Endodermal cell (in vitro differentiated cells): ENCODE results near the gene CCDC106. TPM values are rescaled to one million over a fixed set of nuclear protein-coding genes. Genes with fewer than 3 reads are reported as not detected.
A peak's percentile ranks its signal among the peaks of the same experiment; 100 is the strongest.

Experiments
- DNase-seq: peaks from one replicate; pipeline ENCODE4 v3.0.0-alpha.2; 2017
- H3K27ac ChIP-seq: 2 replicates; pipeline ENCODE4 v1.5.1; 2013; ENCODE audit warnings: mild to moderate bottlenecking, low read depth, low read length, moderate library complexity
- H3K27me3 ChIP-seq: 2 replicates; pipeline ENCODE4 v1.6.1; 2013; ENCODE audit warnings: mild to moderate bottlenecking, low read length, moderate library complexity; ENCODE audit not compliant: insufficient read depth, control insufficient read depth, poor library complexity, severe bottlenecking
- H3K36me3 ChIP-seq: 2 replicates; pipeline ENCODE4 v1.7.0; 2013; ENCODE audit warnings: mild to moderate bottlenecking, low read length, moderate library complexity; ENCODE audit not compliant: control insufficient read depth, insufficient read depth
- H3K4me1 ChIP-seq: one replicate; pipeline ENCODE4 v1.7.0; 2013; ENCODE audit warnings: low read length; ENCODE audit not compliant: control insufficient read depth, insufficient read depth
- H3K4me3 ChIP-seq: 2 replicates; pipeline ENCODE4 v1.5.1; 2013; ENCODE audit warnings: mild to moderate bottlenecking, low read length, moderate library complexity
- H3K9ac ChIP-seq: 2 replicates; pipeline ENCODE4 v1.6.1; 2013; ENCODE audit warnings: mild to moderate bottlenecking, low read length, moderate library complexity; ENCODE audit not compliant: poor library complexity, severe bottlenecking; ENCODE audit errors: extremely low read depth
- H3K9me3 ChIP-seq: 2 replicates; pipeline ENCODE4 v1.6.1; 2013; ENCODE audit warnings: mild to moderate bottlenecking, low read length, moderate library complexity; ENCODE audit not compliant: control insufficient read depth
- H3K27ac Mint-ChIP-seq: 2 replicates; pipeline ENCODE4 v1.8.0; 2020; ENCODE audit warnings: mixed read lengths
- H3K27me3 Mint-ChIP-seq: 2 replicates; pipeline ENCODE4 v1.8.0; 2021; ENCODE audit warnings: mild to moderate bottlenecking, mixed read lengths; ENCODE audit not compliant: insufficient read depth
- H3K36me3 Mint-ChIP-seq: 2 replicates; pipeline ENCODE4 v1.8.0; 2020; ENCODE audit warnings: low read depth, mixed read lengths
- H3K4me1 Mint-ChIP-seq: 2 replicates; pipeline ENCODE4 v1.8.0; 2020; ENCODE audit warnings: mixed read lengths
- H3K4me3 Mint-ChIP-seq: 2 replicates; pipeline ENCODE4 v1.8.0; 2020; ENCODE audit warnings: mild to moderate bottlenecking, moderate library complexity, mixed read lengths
- H3K9me3 Mint-ChIP-seq: 2 replicates; pipeline ENCODE4 v1.8.0; 2020; ENCODE audit warnings: mild to moderate bottlenecking, mixed read lengths
- CTCF ChIP-seq: fragments of 200-600 bp; sonication (generic); conservative IDR thresholded peaks from 2 replicates; pipeline ENCODE4 v1.5.0; 2021; ENCODE audit warnings: antibody characterized with exemption, mild to moderate bottlenecking
- WGBS, 2 experiments: methylation state at CpG; one replicate each; pipeline versions ENCODE4 v1.1.5 to v1.1.7; 2013; ENCODE audit warnings: missing lambda C conversion rate in 2 of 2, mixed read lengths in 1 of 2; ENCODE audit not compliant: insufficient coverage in 1 of 2, insufficient read length in 1 of 2; 5-methylcytosine and 5-hydroxymethylcytosine counted together
- total RNA-seq, 2 donors: library from RNA; stranded (reverse); fragmentation: NEBNext Ultra II Directional in 1 of 2; extraction: Animal tissue kit (Norgen Biotek cat#: 25700) in 1 of 2; gene quantifications; 2 replicates in 1 of 2; 3 replicates in 1 of 2; pipeline ENCODE4 v1.2.1, GENCODE V29; 2021

The CCDC106 gene
- total RNA-seq, 2 donors from 2014 or later: 18.0 to 24.9 TPM

GRCh38 chr19:55677572-55678028, 29.6 kb downstream of the CCDC106 start:
- Mint-ChIP-seq H3K4me1 (peaks cover 28% of the 10 kb centered on the region), H3K9me3 (no peaks in the 10 kb centered on the region), H3K4me3 (no peak overlapping the region), H3K27me3 (no peaks in the 10 kb centered on the region), H3K27ac (peak overlapping the region; percentile 77), H3K36me3 (peaks cover 48% of the 10 kb centered on the region)
- Histone ChIP-seq H3K36me3 (peaks cover 45% of the 10 kb centered on the region), H3K4me3 (peak overlapping the region; percentile 88), H3K27me3 (no peaks in the 10 kb centered on the region), H3K9me3 (no peaks in the 10 kb centered on the region), H3K9ac (peak overlapping the region; percentile 4), H3K4me1 (peaks cover 3% of the 10 kb centered on the region), H3K27ac (no peak overlapping the region)
- no peak for DNase-seq
- no peak for TF ChIP-seq CTCF
- WGBS, 2 experiments: 82 to 90% methylated on average over 3 to 6 of the region's 6 CpGs

- peak overlapping the region; percentile 77 for H3K27ac Mint-ChIP-seq
- H3K36me3 ChIP-seq: peaks cover 43% of the 10 kb centered on the region
- H3K9me3 Mint-ChIP-seq: no peaks in the 10 kb centered on the region
- peak overlapping the region; percentile 4 for H3K9ac ChIP-seq
- no peak for TF ChIP-seq CTCF
- H3K4me3 ChIP-seq: peak overlapping the region; percentile 88
- H3K4me1 Mint-ChIP-seq: peaks cover 28% of the 10 kb centered on the region
- no peak for DNase-seq
- H3K4me3 Mint-ChIP-seq: no peak overlapping the region
- WGBS, 2 experiments: 96% methylated on average over 15 to 21 of the region's 21 CpGs
- H3K36me3 Mint-ChIP-seq: peaks cover 45% of the 10 kb centered on the region
- no peaks in the 10 kb centered on the region for H3K27me3 ChIP-seq
- H3K9me3 ChIP-seq: no peaks in the 10 kb centered on the region
- H3K27me3 Mint-ChIP-seq: no peaks in the 10 kb centered on the region
- H3K27ac ChIP-seq: no peak overlapping the region
- peaks cover 3% of the 10 kb centered on the region for H3K4me1 ChIP-seq
Observed at GRCh38 chr19:55678121-55678671, 30.2 kb downstream of the CCDC106 start.

- no peaks in the 10 kb centered on the region for H3K27me3 Mint-ChIP-seq
- Histone ChIP-seq H3K36me3 (peaks cover 40% of the 10 kb centered on the region), H3K4me1 (peaks cover 15% of the 10 kb centered on the region), H3K27me3 (no peaks in the 10 kb centered on the region), H3K4me3 (no peak overlapping the region), H3K27ac (no peak overlapping the region), H3K9ac (no peak overlapping the region), H3K9me3 (no peaks in the 10 kb centered on the region)
- peaks cover 29% of the 10 kb centered on the region for H3K4me1 Mint-ChIP-seq
- no peak overlapping the region for H3K27ac Mint-ChIP-seq
- 94 to 96% methylated on average over 10 to 24 of the region's 24 CpGs for WGBS, 2 experiments
- no peaks in the 10 kb centered on the region for H3K9me3 Mint-ChIP-seq
- no peak for TF ChIP-seq CTCF
- no peak overlapping the region for H3K4me3 Mint-ChIP-seq
- no peak for DNase-seq
- H3K36me3 Mint-ChIP-seq: peaks cover 43% of the 10 kb centered on the region
Observed at GRCh38 chr19:55679343-55680257, 31.6 kb downstream of the CCDC106 start.
